Aorta (tissue), 5 donors: Measurements from ENCODE around the gene ITPRIPL2. TPM values are rescaled to one million over a fixed set of nuclear protein-coding genes. Genes with fewer than 3 reads are reported as not detected.

Experiments
- ATAC-seq: fragments of 200-7000 bp; cut with Tn5 transposase; one replicate; pipeline ENCODE4 v1.9.1; 2022; ENCODE audit warnings: moderate library complexity; ENCODE audit not compliant: low FRiP score
- DNase-seq, 2 donors: peaks; one replicate each; pipeline ENCODE4 v3.0.0-alpha.2; 2020
- H3K27ac ChIP-seq, 2 donors: one replicate each; pipeline ENCODE4 v1.5.1; 2013; ENCODE audit warnings: low read length in 2 of 2, mild to moderate bottlenecking in 2 of 2, moderate library complexity in 2 of 2, control low read depth in 1 of 2, inconsistent platforms in 1 of 2, low read depth in 1 of 2
- H3K27me3 ChIP-seq, 2 donors: one replicate each; pipeline ENCODE4 v1.6.1; 2013; ENCODE audit warnings: control low read depth in 1 of 2, low read length in 1 of 2, mild to moderate bottlenecking in 1 of 2, moderate library complexity in 1 of 2; ENCODE audit not compliant: insufficient read depth in 2 of 2, control insufficient read depth in 1 of 2
- H3K36me3 ChIP-seq, 2 donors: one replicate each; pipeline ENCODE4 v1.6.1; 2013; ENCODE audit warnings: control low read depth in 1 of 2, low read length in 1 of 2, mild to moderate bottlenecking in 1 of 2; ENCODE audit not compliant: insufficient read depth in 2 of 2, control insufficient read depth in 1 of 2
- H3K4me1 ChIP-seq, 2 donors: one replicate each; pipeline ENCODE4 v1.6.1; 2013; ENCODE audit warnings: low read length in 2 of 2, control low read depth in 1 of 2, mild to moderate bottlenecking in 1 of 2, moderate library complexity in 1 of 2; ENCODE audit not compliant: insufficient read depth in 2 of 2, control insufficient read depth in 1 of 2
- H3K4me3 ChIP-seq, 2 donors: one replicate each; pipeline ENCODE4 v1.5.1; 2013; ENCODE audit warnings: low read length in 2 of 2, control low read depth in 1 of 2, mild to moderate bottlenecking in 1 of 2
- H3K9me3 ChIP-seq: one replicate; pipeline ENCODE4 v1.6.1; 2013; ENCODE audit warnings: mild to moderate bottlenecking, low read length; ENCODE audit not compliant: control insufficient read depth
- WGBS, 2 donors: extraction: QIAGEN DNeasy Blood & Tissue Kit; methylation state at CpG; one replicate each; pipeline ENCODE4 v1.1.7; 2013; 5-methylcytosine and 5-hydroxymethylcytosine counted together
- intact Hi-C, 2 donors: fragments of 100-400 bp; cut with DNase I; formaldehyde crosslinking; loops; one replicate each; pipeline versions ENCODE4 v1.14.2 to v1.15.0; 2022
- polyA plus RNA-seq, 2 donors: library from polyadenylated mRNA; stranded (reverse); fragments of 200-250 nt; gene quantifications; one replicate each; pipeline ENCODE4 v1.2.3, GENCODE V29; 2013
- total RNA-seq, 2 donors: library from RNA; stranded (reverse); fragmentation: NEBNext Ultra II Directional; extraction: Animal tissue kit (Norgen Biotek cat#: 25700); gene quantifications; one replicate each; pipeline ENCODE4 v1.2.1, GENCODE V29; 2021
- donor health status: healthy with polysubstance abuse.
- donor health status: Bipolar disorder and iron deficiency.
- donor health status: DM: no; HTN: no; CAD: no.
- donor health status: DM: no; HTN: no; CAD: no.
- donor health status: DM: yes; HTN: yes; CAD: no.

The ITPRIPL2 gene
- total and polyA plus RNA-seq, 4 donors = 15.7 to 88.9 (median 45.3) TPM

GRCh38 chr16:19162085-19162484 lies 48.3 kb downstream of the ITPRIPL2 start:
- no peaks in the 10 kb centered on the region for H3K4me1 ChIP-seq
- no peak overlapping the region for H3K27ac ChIP-seq
- no peaks in the 10 kb centered on the region for H3K27me3 ChIP-seq
- ATAC-seq (no peak), DNase-seq (no peak)
- H3K4me3 ChIP-seq = no peak overlapping the region
- intact Hi-C loops = loop anchor here in 1 of 2 donors (10.0 kb wide), 1 partner anchor 213 kb away; no protein-coding TSS in a partner anchor
- no peaks in the 10 kb centered on the region for H3K9me3 ChIP-seq
- 77 to 80% methylated on average over 4 of the region's 4 CpGs for WGBS, 2 donors
- no peaks in the 10 kb centered on the region for H3K36me3 ChIP-seq

GRCh38 chr16:19163215-19163614 lies 49.5 kb downstream of the ITPRIPL2 start:
- no peak for DNase-seq
- 93 to 96% methylated on average over 1 of the region's 1 CpG for WGBS, 2 donors
- intact Hi-C loops = loop anchor here in 1 of 2 donors (10.0 kb wide), 1 partner anchor 212 kb away; no protein-coding TSS in a partner anchor
- no peaks in the 10 kb centered on the region for H3K27me3 ChIP-seq
- H3K4me3 ChIP-seq = no peak overlapping the region
- H3K27ac ChIP-seq = no peak overlapping the region
- no peak for ATAC-seq
- no peaks in the 10 kb centered on the region for H3K9me3 ChIP-seq
- H3K4me1 ChIP-seq = no peaks in the 10 kb centered on the region
- no peaks in the 10 kb centered on the region for H3K36me3 ChIP-seq

GRCh38 chr16:19164285-19164684 lies 50.5 kb downstream of the ITPRIPL2 start:
- H3K4me1 ChIP-seq = no peaks in the 10 kb centered on the region
- no peaks in the 10 kb centered on the region for H3K27me3 ChIP-seq
- DNase-seq (no peak), ATAC-seq (no peak)
- WGBS, 2 donors = 67 to 69% methylated on average over 4 of the region's 4 CpGs
- H3K9me3 ChIP-seq = no peaks in the 10 kb centered on the region
- H3K4me3 ChIP-seq = no peak overlapping the region
- intact Hi-C loops = loop anchor here in 1 of 2 donors (10.0 kb wide), 1 partner anchor 211 kb away; no protein-coding TSS in a partner anchor
- no peak overlapping the region for H3K27ac ChIP-seq
- no peaks in the 10 kb centered on the region for H3K36me3 ChIP-seq

- Histone ChIP-seq H3K27ac (no peak overlapping the region), H3K4me1 (no peaks in the 10 kb centered on the region), H3K4me3 (no peak overlapping the region), H3K9me3 (no peaks in the 10 kb centered on the region), H3K27me3 (no peaks in the 10 kb centered on the region), H3K36me3 (no peaks in the 10 kb centered on the region)
- DNase-seq = no peak
- ATAC-seq = no peak
- WGBS, 2 donors = 86 to 91% methylated on average over 5 of the region's 5 CpGs
- intact Hi-C loops = loop anchor here (5.0 to 10.0 kb wide), 2 partner anchors 78 to 210 kb away; no protein-coding TSS in a partner anchor
These were observed 51.3 kb downstream of the ITPRIPL2 start for GRCh38 chr16:19165101-19165500.

GRCh38 chr16:19166500-19166899 lies 52.7 kb downstream of the ITPRIPL2 start:
- H3K4me1 ChIP-seq = no peaks in the 10 kb centered on the region
- DNase-seq (no peak), ATAC-seq (no peak)
- H3K27ac ChIP-seq = no peak overlapping the region
- no peak overlapping the region for H3K4me3 ChIP-seq
- intact Hi-C loops = loop anchor here (2.0 to 10.0 kb wide), 3 partner anchors 79 to 210 kb away; no protein-coding TSS in a partner anchor
- H3K27me3 ChIP-seq = no peaks in the 10 kb centered on the region
- 75 to 79% methylated on average over 2 of the region's 2 CpGs for WGBS, 2 donors
- no peaks in the 10 kb centered on the region for H3K36me3 ChIP-seq
- no peaks in the 10 kb centered on the region for H3K9me3 ChIP-seq

DNA sequence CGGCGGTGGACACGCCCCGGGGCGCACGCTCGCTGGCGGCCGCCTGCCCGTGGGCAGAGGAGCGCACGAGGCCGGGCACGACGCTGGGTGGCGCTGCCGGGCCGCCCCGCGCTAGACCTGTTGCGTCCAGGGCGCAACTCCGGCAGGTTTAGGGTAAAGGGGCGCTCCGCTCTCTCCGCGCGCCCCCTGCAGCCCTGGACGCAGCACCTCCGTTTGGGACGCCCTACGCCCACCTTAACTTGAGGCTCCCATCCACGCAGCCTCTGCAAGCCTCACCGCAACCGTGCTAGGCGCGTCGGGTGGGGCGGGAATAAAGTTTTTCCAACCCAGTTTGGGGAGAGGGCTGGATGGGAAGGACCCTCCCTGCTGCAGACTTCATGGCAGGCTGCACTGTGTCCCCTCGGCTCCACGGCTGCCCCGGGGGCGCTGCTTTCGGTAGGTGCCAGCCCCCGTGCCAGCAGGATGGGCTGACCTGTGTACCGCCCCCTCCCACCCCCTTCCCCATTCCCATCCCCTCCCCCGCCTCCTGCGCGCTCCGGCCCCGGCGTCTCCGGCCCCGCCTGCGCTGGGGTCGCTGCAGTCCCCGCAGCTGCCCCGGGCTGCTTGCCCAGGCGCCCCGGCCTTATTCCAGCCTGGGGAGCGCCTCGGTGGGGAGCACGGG lies 54.1 kb downstream of the ITPRIPL2 start, which contains the start of gene SYT17:
TSS of gene SYT17 (plus strand) at position 531 of the 661 bp plus-strand sequence. CDS start 407 bp downstream, outside the sequence.
- Histone ChIP-seq H3K9me3 (no peaks in the 10 kb centered on the region), H3K4me1 (no peaks in the 10 kb centered on the region), H3K27ac (no peak within 1 kb of the TSS), H3K36me3 (no peaks in the 10 kb centered on the region), H3K4me3 (peak within 1 kb of the TSS; percentile 44 to 52), H3K27me3 (no peaks in the 10 kb centered on the region)
- intact Hi-C loops = loop anchor here (2.0 to 10.0 kb wide), 3 partner anchors 81 to 209 kb away; no protein-coding TSS in a partner anchor
- WGBS, 2 donors = 0 to 1% methylated on average over 53 to 63 of the region's 63 CpGs
- DNase-seq (peak; percentile 81 to 89), ATAC-seq (peak; percentile 85)

GRCh38 chr16:19168371-19169081 lies 54.8 kb downstream of the ITPRIPL2 start:
- peak; percentile 49 for ATAC-seq
- peak overlapping the region; percentile 44 to 52 for H3K4me3 ChIP-seq
- H3K27me3 ChIP-seq = no peaks in the 10 kb centered on the region
- H3K36me3 ChIP-seq = no peaks in the 10 kb centered on the region
- 0 to 1% methylated on average over 65 to 68 of the region's 68 CpGs for WGBS, 2 donors
- intact Hi-C loops = loop anchor here (5.0 to 10.0 kb wide), 2 partner anchors 81 to 206 kb away; no protein-coding TSS in a partner anchor
- H3K27ac ChIP-seq = no peak overlapping the region
- DNase-seq = peak in 1 of 2 donors; percentile 58
- H3K9me3 ChIP-seq = no peaks in the 10 kb centered on the region
- no peaks in the 10 kb centered on the region for H3K4me1 ChIP-seq

DNA sequence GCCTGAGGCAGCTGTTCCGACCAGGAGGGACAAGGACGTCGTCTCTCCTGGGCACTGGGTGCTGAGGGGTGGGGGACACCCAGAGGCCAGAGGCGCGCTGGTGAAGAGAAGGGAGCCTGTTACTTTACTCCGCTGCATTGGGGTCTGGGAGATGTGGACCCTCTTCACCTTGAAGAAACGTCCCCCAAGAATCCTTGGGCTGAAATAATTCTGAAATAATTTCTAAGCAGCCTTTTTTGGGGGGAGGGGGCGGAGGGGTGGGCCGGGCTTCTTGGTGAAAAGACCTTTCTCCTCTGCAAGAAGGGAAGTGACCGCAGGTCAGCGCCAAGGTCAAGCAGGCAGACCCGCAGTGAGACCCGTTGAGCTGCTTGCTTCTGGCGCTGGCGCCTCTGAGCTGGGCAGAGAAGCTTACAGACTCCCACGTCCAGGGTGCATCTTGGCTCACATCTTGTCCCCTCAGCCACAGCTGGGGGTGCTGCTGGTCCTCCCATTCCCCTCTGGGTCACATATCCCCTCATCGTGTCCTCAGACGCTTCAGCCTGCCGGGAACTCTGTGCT lies 55.4 kb downstream of the ITPRIPL2 start:
- no peaks in the 10 kb centered on the region for H3K4me1 ChIP-seq
- ATAC-seq (no peak), DNase-seq (no peak)
- H3K4me3 ChIP-seq = no peak overlapping the region
- no peak overlapping the region for H3K27ac ChIP-seq
- H3K9me3 ChIP-seq = no peaks in the 10 kb centered on the region
- intact Hi-C loops = loop anchor here (5.0 to 10.0 kb wide), 2 partner anchors 82 to 206 kb away; no protein-coding TSS in a partner anchor
- no peaks in the 10 kb centered on the region for H3K27me3 ChIP-seq
- 21 to 23% methylated on average over 19 of the region's 19 CpGs for WGBS, 2 donors
- no peaks in the 10 kb centered on the region for H3K36me3 ChIP-seq
